Keratinocyte (primary cell): Measurements from ENCODE around the gene SPDYA. TPM values are rescaled to one million over a fixed set of nuclear protein-coding genes. Genes with fewer than 3 reads are reported as not detected.

ENCODE experiments used
- DNase-seq: peaks from one replicate; pipeline ENCODE4 v3.0.0-alpha.2; 2011; ENCODE audit warnings: low read depth, missing footprints, low spot score
- FAIRE-seq: peaks from 2 replicates; lab custom pipeline; 2011; peaks lifted over from hg19 to GRCh38; lab: Jason Lieb, UNC
- H2AFZ ChIP-seq: 2 replicates; pipeline ENCODE4 v1.6.0; 2012; ENCODE audit warnings: low read length, control low read depth, inconsistent platforms; ENCODE audit not compliant: control insufficient read depth
- H3K27ac ChIP-seq: 2 replicates; pipeline ENCODE4 v1.5.1; 2011; ENCODE audit warnings: low read length; ENCODE audit not compliant: control insufficient read depth, insufficient read depth
- H3K27me3 ChIP-seq: 3 replicates; pipeline ENCODE4 v1.6.0; 2011; ENCODE audit warnings: low read length; ENCODE audit not compliant: control insufficient read depth, insufficient read depth; ENCODE audit errors: extremely low read depth
- H3K36me3 ChIP-seq, 2 experiments: 2 replicates in 1 of 2; 3 replicates in 1 of 2; pipeline ENCODE4 v1.5.1; 2011; ENCODE audit warnings: low read length in 2 of 2, mild to moderate bottlenecking in 1 of 2; ENCODE audit not compliant: control insufficient read depth in 2 of 2, insufficient read depth in 2 of 2; ENCODE audit errors: extremely low read depth in 1 of 2
- H3K4me1 ChIP-seq: 3 replicates; pipeline ENCODE4 v1.5.1; 2011; ENCODE audit warnings: low read length; ENCODE audit not compliant: control insufficient read depth, insufficient read depth; ENCODE audit errors: extremely low read depth
- H3K4me2 ChIP-seq: 3 replicates; pipeline ENCODE4 v1.6.0; 2011; ENCODE audit warnings: low read depth, low read length; ENCODE audit not compliant: control insufficient read depth, insufficient read depth; ENCODE audit errors: extremely low read depth
- H3K4me3 ChIP-seq, 3 experiments: fragments of 200-600 bp in 1 of 3; sonication (generic) in 1 of 3; 2 replicates in 2 of 3; 3 replicates in 1 of 3; pipeline ENCODE4 v1.5.1; 2011 to 2016; ENCODE audit warnings: low read length in 3 of 3, mild to moderate bottlenecking in 3 of 3, control low read depth in 2 of 3, inconsistent platforms in 1 of 3, low read depth in 1 of 3, mixed read lengths in 1 of 3, mixed run types in 1 of 3, moderate library complexity in 1 of 3; ENCODE audit not compliant: control insufficient read depth in 2 of 3, insufficient read depth in 2 of 3; ENCODE audit errors: extremely low read depth in 1 of 3
- H3K79me2 ChIP-seq: 2 replicates; pipeline ENCODE4 v1.6.0; 2012; ENCODE audit warnings: low read length; ENCODE audit not compliant: control insufficient read depth, insufficient read depth
- H3K9ac ChIP-seq: 3 replicates; pipeline ENCODE4 v1.6.0; 2011; ENCODE audit warnings: low read length; ENCODE audit not compliant: control insufficient read depth, insufficient read depth; ENCODE audit errors: extremely low read depth
- H3K9me1 ChIP-seq: 3 replicates; pipeline ENCODE4 v1.6.0; 2011; ENCODE audit warnings: low read length; ENCODE audit not compliant: control insufficient read depth, insufficient read depth; ENCODE audit errors: extremely low read depth
- H3K9me3 ChIP-seq: 2 replicates; pipeline ENCODE4 v1.5.1; 2012; ENCODE audit warnings: low read depth, low read length; ENCODE audit not compliant: control insufficient read depth
- H4K20me1 ChIP-seq: 3 replicates; pipeline ENCODE4 v1.6.0; 2011; ENCODE audit warnings: low read length; ENCODE audit not compliant: control insufficient read depth, insufficient read depth; ENCODE audit errors: extremely low read depth
- CTCF ChIP-seq, 3 experiments: IDR thresholded peaks in 1 of 3; conservative IDR thresholded peaks in 1 of 3; optimal IDR thresholded peaks in 1 of 3; 2 replicates in 2 of 3; 3 replicates in 1 of 3; pipeline versions ENCODE3 to v1.5.1; 2011; ENCODE audit warnings: low read length in 3 of 3, mild to moderate bottlenecking in 3 of 3, moderate library complexity in 2 of 3, control low read depth in 1 of 3, inconsistent platforms in 1 of 3; ENCODE audit not compliant: insufficient read depth in 2 of 3; ENCODE audit errors: extremely low read depth in 1 of 3
- EZH2 ChIP-seq: IDR thresholded peaks from one replicate; pipeline ENCODE4 v1.6.1; 2012; ENCODE audit warnings: inconsistent platforms, mild to moderate bottlenecking, low read length, moderate library complexity
- dilution Hi-C: fragments of 300-500 bp; cut with MboI; formaldehyde crosslinking; loops from one replicate; pipeline ENCODE4 v1.7.0; 2020; ENCODE audit warnings: low sequenced_read_pairs; ENCODE audit not compliant: extremely low pct_ligation_motif_present
- polyA plus RNA-seq, 5 experiments: library from polyadenylated mRNA; depleted of rRNA in 3 of 5; stranded (reverse) in 3 of 5; stranded (forward) in 1 of 5; unstranded in 1 of 5; fragments of >200 nt; gene quantifications; 1 replicate in 1 of 5; 2 replicates in 3 of 5; 3 replicates in 1 of 5; pipeline versions ENCODE4 v1.2.1 to v1.2.3, GENCODE V29; 2011 to 2012; ENCODE audit warnings: missing spikeins in 2 of 5, low read depth in 1 of 5, low replicate concordance in 1 of 5

The SPDYA gene
- polyA plus RNA-seq, 1 donor (not counting 4 experiments of a cell fraction or from before 2014, with no cell fraction given) = 0.37 TPM

DNA sequence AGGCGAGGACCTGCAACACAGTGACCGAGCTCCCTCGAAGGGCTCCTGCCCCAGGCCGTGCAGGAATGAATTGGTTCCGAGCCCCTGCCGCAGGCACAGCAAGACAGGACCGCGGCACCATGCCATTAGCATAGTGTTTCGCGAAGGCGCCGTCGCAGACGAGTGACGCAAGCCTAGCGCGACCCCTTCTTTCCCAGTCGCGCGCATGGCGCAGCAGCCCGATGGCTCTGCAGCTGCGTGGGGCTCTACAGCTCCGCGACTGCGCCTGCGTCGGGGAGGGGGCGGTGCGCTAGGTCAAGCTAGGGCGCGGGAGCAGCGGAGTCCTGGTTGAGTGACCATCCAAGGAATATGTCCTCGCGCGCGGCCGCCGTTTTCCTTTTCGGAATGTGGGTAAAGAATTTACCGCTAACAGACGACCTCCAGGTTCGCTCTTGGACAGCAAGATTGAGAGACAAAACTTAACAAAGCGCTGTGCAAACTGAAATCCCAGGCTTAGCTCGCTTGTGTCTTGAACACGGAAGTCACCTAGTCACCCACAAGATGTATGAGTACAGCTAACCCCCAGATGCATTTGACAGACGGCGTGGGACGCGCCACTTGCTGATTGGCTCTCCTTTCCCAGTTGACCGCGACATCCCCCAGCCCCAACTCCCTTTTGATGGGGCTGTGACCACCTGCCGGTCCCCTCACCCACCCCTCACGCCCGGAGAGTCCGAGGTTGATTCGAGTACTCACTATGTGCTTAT is 59.7 kb downstream of the SPDYA start, which contains the start of gene TRMT61B:
Gene TRMT61B (minus strand): TSS at position 164 of the 746 bp plus-strand sequence. CDS start 32 bp downstream, at position 132.
- FAIRE-seq = no peak

DNA sequence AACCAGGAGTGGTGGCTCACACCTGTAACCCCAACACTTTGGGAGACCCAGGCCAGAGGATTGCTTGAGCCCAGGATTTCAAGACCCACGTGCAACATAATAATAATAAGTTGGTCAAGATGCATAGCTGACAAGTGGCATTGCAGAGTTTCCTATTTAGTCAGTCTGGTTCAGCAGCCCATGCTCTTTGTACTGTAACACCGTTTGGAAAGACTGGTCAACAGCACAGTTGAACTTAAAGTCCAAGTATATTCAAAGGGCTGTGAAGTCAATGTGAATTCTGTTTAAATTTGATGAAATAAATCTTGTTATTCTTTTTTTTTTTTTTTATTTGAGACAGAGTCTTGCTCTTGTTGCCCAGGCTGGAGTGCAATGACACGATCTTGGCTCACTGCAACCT is 61.0 kb downstream of the SPDYA start:
- no peak for FAIRE-seq
- DNase-seq = no peak
- no peak overlapping the region for H3K4me3 ChIP-seq
- H2AFZ ChIP-seq = no peak overlapping the region
- no peak for TF ChIP-seq EZH2
- no peak for TF ChIP-seq CTCF (optimal IDR thresholded peaks at IDR 0.05 in 1 of 3, IDR thresholded peaks at IDR 0.05 in 1 of 3, conservative IDR thresholded peaks at IDR 0.05 in 1 of 3; ENCODE audit: extremely low read depth in 1 of 3, insufficient read depth in 2 of 3, low read length in 3 of 3)
- dilution Hi-C loops = no loop called here
- no peaks in the 10 kb centered on the region for H3K27me3 ChIP-seq
- no peaks in the 10 kb centered on the region for H3K36me3 ChIP-seq
- no peaks in the 10 kb centered on the region for H4K20me1 ChIP-seq
- H3K79me2 ChIP-seq = peaks cover 32% of the 10 kb centered on the region
- no peak overlapping the region for H3K27ac ChIP-seq
- no peak overlapping the region for H3K4me2 ChIP-seq
- H3K4me1 ChIP-seq = peaks cover 20% of the 10 kb centered on the region
- H3K9ac ChIP-seq = no peak overlapping the region
- no peaks in the 10 kb centered on the region for H3K9me1 ChIP-seq
- H3K9me3 ChIP-seq = no peaks in the 10 kb centered on the region

More for the DNA sequence above, 59.7 kb downstream of the SPDYA start, which contains the start of gene TRMT61B:
- Histone ChIP-seq H3K4me3 (peak within 1 kb of the TSS; percentile 70 to 100 (median 99)), H3K9me1 (no peaks in the 10 kb centered on the region), H3K9ac (peak within 1 kb of the TSS; percentile 95), H2AFZ (peak within 1 kb of the TSS; percentile 99), H3K9me3 (no peaks in the 10 kb centered on the region), H3K36me3 (no peaks in the 10 kb centered on the region), H4K20me1 (no peaks in the 10 kb centered on the region), H3K4me1 (peaks cover 20% of the 10 kb centered on the region), H3K4me2 (peak within 1 kb of the TSS; percentile 96), H3K27ac (peak within 1 kb of the TSS; percentile 91), H3K79me2 (peaks cover 38% of the 10 kb centered on the region), H3K27me3 (no peaks in the 10 kb centered on the region)
- peak; percentile 50 for DNase-seq
- dilution Hi-C loops = no loop called here
- TF ChIP-seq EZH2 (no peak), CTCF (optimal IDR thresholded peaks at IDR 0.05 in 1 of 3, IDR thresholded peaks at IDR 0.05 in 1 of 3, conservative IDR thresholded peaks at IDR 0.05 in 1 of 3; ENCODE audit: extremely low read depth in 1 of 3, insufficient read depth in 2 of 3, low read length in 3 of 3) (no peak)
